HepG2 (cell line): Measurements from ENCODE around the gene M1AP. TPM values are rescaled to one million over a fixed set of nuclear protein-coding genes. Genes with fewer than 3 reads are reported as not detected.

Experiments used
- ATAC-seq: fragments of 200-7000 bp; cut with Tn5 transposase; 3 replicates; pipeline ENCODE4 v1.9.1; 2020; ENCODE audit warnings: mild to moderate bottlenecking, moderate library complexity
- BruUV-seq: library from RNA; stranded (reverse); fragments of 400-500 nt; replicated peaks from 2 replicates; lab custom pipeline; 2021; lab: Mats Ljungman, UMichigan
- CTCF ChIA-PET: fragments of 300-600 bp; formaldehyde crosslinking; extraction: SDS; loops from one replicate; lab custom pipeline; 2021; ENCODE audit warnings: low total read pairs, inconsistent platforms, low intra/inter-chr PET ratio; lab: Yijun Ruan, JAX
- POLR2A ChIA-PET: fragments of 350-600 bp; sonication (Branson Sonifier 250); formaldehyde crosslinking; loops from one replicate; lab custom pipeline; 2020; ENCODE audit warnings: antibody characterized with exemption, inconsistent platforms; lab: Yijun Ruan, JAX
- DNase-seq: peaks from one replicate; pipeline ENCODE4 v3.0.0-alpha.2; 2015; ENCODE audit warnings: low spot score
- FAIRE-seq: peaks from 3 replicates; lab custom pipeline; 2011; peaks lifted over from hg19 to GRCh38; lab: Jason Lieb, UNC
- H2AFZ ChIP-seq: one replicate; pipeline ENCODE4 v1.6.1; 2011; ENCODE audit warnings: low read length, inconsistent platforms
- H3K27ac ChIP-seq: fragments of 300-600 bp; 3 replicates; pipeline ENCODE4 v1.8.0; 2011; ENCODE audit warnings: mixed run types, mild to moderate bottlenecking, mixed read lengths, low read length, inconsistent platforms; ENCODE audit not compliant: insufficient read depth; ENCODE audit errors: extremely low read length
- H3K27me3 ChIP-seq, 2 experiments: fragments of 200-600 bp in 1 of 2; 2 replicates in 1 of 2; 3 replicates in 1 of 2; pipeline versions ENCODE4 v1.6.0 to v1.8.0; 2011; ENCODE audit warnings: low read length in 2 of 2, mild to moderate bottlenecking in 2 of 2, moderate library complexity in 2 of 2, inconsistent platforms in 1 of 2; ENCODE audit not compliant: insufficient read depth in 2 of 2, control insufficient read depth in 1 of 2
- H3K36me3 ChIP-seq, 2 experiments: fragments of 200-600 bp in 1 of 2; replicated peaks in 1 of 2; 2 replicates in 1 of 2; 3 replicates in 1 of 2; pipeline versions ENCODE4 v1.5.1 to v1.8.0; 2011; ENCODE audit warnings: low read length in 2 of 2, inconsistent platforms in 1 of 2; ENCODE audit not compliant: insufficient read depth in 2 of 2, control insufficient read depth in 1 of 2
- H3K4me1 ChIP-seq: 2 replicates; pipeline ENCODE4 v1.5.1; 2012; ENCODE audit warnings: low read length, inconsistent platforms; ENCODE audit not compliant: insufficient read depth
- H3K4me2 ChIP-seq: 2 replicates; pipeline ENCODE4 v1.6.0; 2011; ENCODE audit warnings: low read depth, low read length, inconsistent platforms
- H3K4me3 ChIP-seq, 3 experiments: fragments of 200-600 bp in 1 of 3; sonication (generic), shearing (Covaris generic) in 1 of 3; replicated peaks in 1 of 3; 2 replicates each; pipeline ENCODE4 v1.5.1; 2011 to 2016; ENCODE audit warnings: low read length in 3 of 3, inconsistent platforms in 2 of 3, low read depth in 2 of 3, mild to moderate bottlenecking in 2 of 3, control low read depth in 1 of 3, mixed read lengths in 1 of 3; ENCODE audit not compliant: insufficient read depth in 1 of 3
- H3K79me2 ChIP-seq: one replicate; pipeline ENCODE4 v1.6.1; 2011; ENCODE audit warnings: low read length, inconsistent platforms; ENCODE audit not compliant: insufficient read depth
- H3K9ac ChIP-seq: 2 replicates; pipeline ENCODE4 v1.6.0; 2011; ENCODE audit warnings: mild to moderate bottlenecking, low read depth, low read length, inconsistent platforms; ENCODE audit not compliant: insufficient read depth
- H3K9me3 ChIP-seq: 2 replicates; pipeline ENCODE4 v1.5.1; 2012; ENCODE audit warnings: mild to moderate bottlenecking, low read length
- H4K20me1 ChIP-seq: 2 replicates; pipeline ENCODE4 v1.6.0; 2011; ENCODE audit warnings: inconsistent platforms, mild to moderate bottlenecking, low read length, moderate library complexity; ENCODE audit not compliant: insufficient read depth
- CEBPB ChIP-seq: IDR thresholded peaks from 2 replicates; pipeline ENCODE4 v1.6.1; 2011; ENCODE audit warnings: low read depth, low read length, improper control_type of control experiment, borderline replicate concordance
- CEBPG ChIP-seq: IDR thresholded peaks from 2 replicates; pipeline ENCODE4 v1.6.1; 2016
- E2F2 ChIP-seq: sonication (generic); formaldehyde crosslinking; IDR thresholded peaks from 2 replicates; pipeline ENCODE4 v1.4.0; 2020; ENCODE audit warnings: missing genetic modification reagents, borderline replicate concordance
- ISX ChIP-seq: sonication (generic); formaldehyde crosslinking; conservative IDR thresholded peaks from 2 replicates; pipeline ENCODE4 v1.5.0; 2020; ENCODE audit warnings: missing genetic modification reagents
- SSRP1 ChIP-seq: IDR thresholded peaks from 2 replicates; pipeline ENCODE4 v1.6.1; 2016; ENCODE audit warnings: control low read depth
- TCF7L2 ChIP-seq: IDR thresholded peaks from 2 replicates; pipeline ENCODE4 v1.6.1; 2011; ENCODE audit warnings: mild to moderate bottlenecking, low read depth, low read length, moderate library complexity
- TSC22D2 ChIP-seq: sonication (generic); formaldehyde crosslinking; IDR thresholded peaks from 2 replicates; pipeline ENCODE4 v1.5.1; 2020; ENCODE audit warnings: missing genetic modification reagents, mild to moderate bottlenecking, borderline replicate concordance
- ZNF274 ChIP-seq: sonication (generic); formaldehyde crosslinking; IDR thresholded peaks from 2 replicates; pipeline ENCODE4 v1.5.1; 2020; ENCODE audit warnings: mild to moderate bottlenecking, missing genetic modification reagents
- ZNF367 ChIP-seq: sonication (generic); formaldehyde crosslinking; IDR thresholded peaks from 2 replicates; pipeline ENCODE4 v1.4.0; 2020; ENCODE audit warnings: missing genetic modification reagents, borderline replicate concordance
- ZNF547 ChIP-seq: sonication (generic); formaldehyde crosslinking; IDR thresholded peaks from 2 replicates; pipeline ENCODE4 v1.5.1; 2020; ENCODE audit warnings: mild to moderate bottlenecking, missing genetic modification reagents
- WGBS: methylation state at CpG from one replicate; pipeline ENCODE4 v1.1.6; 2017; ENCODE audit warnings: low lambda C conversion rate; 5-methylcytosine and 5-hydroxymethylcytosine counted together
- in situ Hi-C: cut with HindIII; loops from 2 replicates; pipeline ENCODE4 v1.10.0; 2017; ENCODE audit warnings: low pct_unique_long_range_greater_than_20kb; ENCODE audit not compliant: extremely low pct_ligation_motif_present
- intact Hi-C: fragments of 100-400 bp; cut with micrococcal nuclease; formaldehyde crosslinking; loops from one replicate; pipeline ENCODE4 v1.10.0; 2022; ENCODE audit not compliant: unreplicated experiment
- polyA plus RNA-seq, 8 experiments: library from polyadenylated mRNA; depleted of rRNA in 3 of 8; stranded (reverse) in 7 of 8; unstranded in 1 of 8; fragments of >200 nt; fragmentation: Illumina TruSeq in 4 of 8; extraction: Trizol in 4 of 8; gene quantifications; 2 replicates each; pipeline versions ENCODE4 v1.2.1 to v1.2.3, GENCODE V29; 2011 to 2016; ENCODE audit warnings: low read depth in 4 of 8, missing spikeins in 1 of 8, mixed read lengths in 1 of 8; ENCODE audit not compliant: insufficient read depth in 1 of 8
- total RNA-seq, 5 experiments: library from RNA; depleted of rRNA; stranded (reverse); fragments of >200 nt; fragmentation: Illumina TruSeq; extraction: Trizol; gene quantifications; 2 replicates each; pipeline ENCODE4 v1.2.3, GENCODE V29; 2016; ENCODE audit warnings: low read depth in 1 of 5

Gene M1AP
- total and polyA plus RNA-seq, 2 of the 13 experiments (the other 11 are each of a cell fraction or from before 2014, with no cell fraction given) = not detected

- intact Hi-C loops (no loop called here), in situ Hi-C loops (no loop called here)
- WGBS = 54% methylated on average over 7 of the region's 7 CpGs
- H3K27me3 ChIP-seq = peaks cover 4 to 33% of the 10 kb centered on the region in 2 experiments; a peak in 3 of 5 replicates
- ChIA-PET POLR2A (no interaction called here), CTCF (no interaction called here)
- no peak overlapping the region for H3K27ac ChIP-seq
- ATAC-seq (no peak), DNase-seq (no peak), FAIRE-seq (no peak)
- H2AFZ ChIP-seq = no peak overlapping the region
- no peak overlapping the region for H3K9ac ChIP-seq
- H3K79me2 ChIP-seq = no peaks in the 10 kb centered on the region
- BruUV-seq = no TSS peak
- H3K4me1 ChIP-seq = no peaks in the 10 kb centered on the region
- H3K4me2 ChIP-seq = no peak overlapping the region
- no peaks in the 10 kb centered on the region for H3K36me3 ChIP-seq
- no peak overlapping the region for H3K4me3 ChIP-seq
- TF ChIP-seq ISX (CRISPR knock-in tag) (no peak), ZNF274 (CRISPR knock-in tag) (no peak), CEBPB (peak; percentile 91), ZNF367 (CRISPR knock-in tag) (no peak), TCF7L2 (no peak), TSC22D2 (CRISPR knock-in tag) (no peak), E2F2 (no peak), CEBPG (CRISPR knock-in tag) (peak; percentile 25; the same call in 1 of the 2 replicates), SSRP1 (CRISPR knock-in tag) (no peak), ZNF547 (CRISPR knock-in tag) (no peak)
- no peaks in the 10 kb centered on the region for H3K9me3 ChIP-seq
- no peaks in the 10 kb centered on the region for H4K20me1 ChIP-seq
Observed at GRCh38 chr2:74538881-74539339, 109.2 kb downstream of the M1AP start.
